Nephron (organoid): ENCODE data around the gene PJA2.

ENCODE experiments used
- H3K27ac Mint-ChIP-seq, 3 experiments: 2 replicates each; pipeline ENCODE4 v1.8.0; 2020; ENCODE audit warnings: mixed read lengths in 3 of 3, mild to moderate bottlenecking in 2 of 3, moderate library complexity in 1 of 3
- H3K27me3 Mint-ChIP-seq: 2 replicates; pipeline ENCODE4 v1.8.0; 2021; ENCODE audit warnings: low read depth, mild to moderate bottlenecking, moderate library complexity, mixed read lengths
- H3K36me3 Mint-ChIP-seq: 2 replicates; pipeline ENCODE4 v1.8.0; 2020; ENCODE audit warnings: low read depth, mixed read lengths
- H3K4me1 Mint-ChIP-seq: 2 replicates; pipeline ENCODE4 v1.8.0; 2020; ENCODE audit warnings: mixed read lengths
- H3K4me3 Mint-ChIP-seq, 3 experiments: 2 replicates each; pipeline ENCODE4 v1.8.0; 2020; ENCODE audit warnings: mild to moderate bottlenecking in 3 of 3, mixed read lengths in 3 of 3, moderate library complexity in 2 of 3
- H3K9me3 Mint-ChIP-seq: 2 replicates; pipeline ENCODE4 v1.8.0; 2020; ENCODE audit warnings: mixed read lengths
- TF ChIP-seq, protein P1 (sequence below), 3 experiments: fragments of 200-600 bp; sonication (generic); IDR thresholded peaks; one replicate each; pipeline ENCODE4 v1.5.0; 2021; ENCODE audit warnings: antibody characterized with exemption in 3 of 3; ENCODE audit not compliant: unreplicated experiment in 3 of 3

PJA2 gene

DNA sequence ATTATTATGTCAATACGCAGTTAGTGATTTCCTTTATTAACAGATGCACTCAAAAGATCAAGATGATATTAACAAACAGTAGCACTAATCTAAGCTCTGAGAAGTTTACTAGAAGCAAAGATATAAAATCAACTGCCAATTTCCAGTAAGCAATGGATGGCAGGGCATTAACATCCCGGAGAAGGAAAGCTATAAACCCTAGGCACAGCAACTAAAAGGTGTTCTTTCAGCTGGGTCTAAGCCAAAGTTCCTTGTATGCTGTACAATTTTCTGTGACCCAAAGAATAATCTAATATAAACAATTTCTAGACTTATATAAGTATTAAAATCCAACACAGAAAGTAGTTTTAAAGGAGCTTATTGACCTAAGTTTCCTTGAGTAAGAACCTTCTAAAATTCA is 39.4 kb downstream of the PJA2 start:
- Mint-ChIP-seq H3K4me3 (no peak overlapping the region), H3K9me3 (peaks cover 7% of the 10 kb centered on the region), H3K4me1 (peaks cover 11% of the 10 kb centered on the region), H3K27ac (no peak overlapping the region), H3K36me3 (peaks cover 57% of the 10 kb centered on the region), H3K27me3 (no peaks in the 10 kb centered on the region)
- TF ChIP-seq, protein P1, sequence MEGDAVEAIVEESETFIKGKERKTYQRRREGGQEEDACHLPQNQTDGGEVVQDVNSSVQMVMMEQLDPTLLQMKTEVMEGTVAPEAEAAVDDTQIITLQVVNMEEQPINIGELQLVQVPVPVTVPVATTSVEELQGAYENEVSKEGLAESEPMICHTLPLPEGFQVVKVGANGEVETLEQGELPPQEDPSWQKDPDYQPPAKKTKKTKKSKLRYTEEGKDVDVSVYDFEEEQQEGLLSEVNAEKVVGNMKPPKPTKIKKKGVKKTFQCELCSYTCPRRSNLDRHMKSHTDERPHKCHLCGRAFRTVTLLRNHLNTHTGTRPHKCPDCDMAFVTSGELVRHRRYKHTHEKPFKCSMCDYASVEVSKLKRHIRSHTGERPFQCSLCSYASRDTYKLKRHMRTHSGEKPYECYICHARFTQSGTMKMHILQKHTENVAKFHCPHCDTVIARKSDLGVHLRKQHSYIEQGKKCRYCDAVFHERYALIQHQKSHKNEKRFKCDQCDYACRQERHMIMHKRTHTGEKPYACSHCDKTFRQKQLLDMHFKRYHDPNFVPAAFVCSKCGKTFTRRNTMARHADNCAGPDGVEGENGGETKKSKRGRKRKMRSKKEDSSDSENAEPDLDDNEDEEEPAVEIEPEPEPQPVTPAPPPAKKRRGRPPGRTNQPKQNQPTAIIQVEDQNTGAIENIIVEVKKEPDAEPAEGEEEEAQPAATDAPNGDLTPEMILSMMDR (IDR thresholded peaks at IDR 0.05; ENCODE audit: unreplicated experiment in 3 of 3), result no peak

DNA sequence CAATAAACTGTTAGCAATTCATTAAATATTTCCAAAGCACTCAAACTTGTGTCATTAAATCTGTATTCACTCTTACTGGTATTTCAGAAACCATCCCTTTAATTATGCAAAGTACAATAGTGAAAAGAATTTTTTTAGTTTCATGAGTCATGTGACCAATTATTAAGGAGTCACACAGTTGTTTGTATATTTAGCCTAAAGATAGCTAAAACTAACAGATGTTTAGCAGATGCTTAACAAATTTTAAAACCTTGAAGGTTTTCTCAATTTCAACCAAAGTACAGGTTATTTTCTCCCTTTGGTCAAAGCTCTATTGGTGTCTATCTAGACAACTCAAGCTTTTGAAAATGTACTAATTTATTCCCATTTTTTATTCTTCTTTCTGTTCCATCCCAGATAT is 44.1 kb downstream of the PJA2 start:
- Mint-ChIP-seq H3K36me3 (peaks cover 81% of the 10 kb centered on the region), H3K27me3 (no peaks in the 10 kb centered on the region), H3K4me3 (no peak overlapping the region), H3K9me3 (peaks cover 7% of the 10 kb centered on the region), H3K4me1 (no peaks in the 10 kb centered on the region), H3K27ac (no peak overlapping the region)
- TF ChIP-seq, protein P1 (IDR thresholded peaks at IDR 0.05; ENCODE audit: unreplicated experiment in 3 of 3), result no peak

DNA sequence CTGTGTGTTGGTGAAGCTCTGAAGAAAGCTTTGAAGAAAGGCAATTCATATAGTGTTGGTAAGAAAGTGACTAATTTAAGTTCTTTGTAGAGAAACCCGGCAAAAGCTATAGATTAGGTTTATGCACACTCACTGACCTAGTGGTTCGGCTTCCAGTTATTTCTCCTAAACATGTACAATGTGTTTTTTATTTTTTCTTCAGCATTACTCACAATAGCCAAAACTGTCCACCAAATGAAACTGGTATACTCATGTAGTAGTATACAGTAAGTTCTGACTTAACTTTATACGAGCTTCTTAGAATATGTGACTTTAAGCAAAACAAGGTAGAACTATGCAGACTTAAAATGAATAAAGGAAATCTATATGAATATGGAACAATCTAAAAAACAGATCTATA is 44.8 kb downstream of the PJA2 start:
- H3K27ac Mint-ChIP-seq, result no peak overlapping the region
- H3K4me1 Mint-ChIP-seq, result no peaks in the 10 kb centered on the region
- peaks cover 80% of the 10 kb centered on the region for H3K36me3 Mint-ChIP-seq
- no peaks in the 10 kb centered on the region for H3K27me3 Mint-ChIP-seq
- H3K4me3 Mint-ChIP-seq, result no peak overlapping the region
- peaks cover 7% of the 10 kb centered on the region for H3K9me3 Mint-ChIP-seq
- TF ChIP-seq, protein P1 (IDR thresholded peaks at IDR 0.05; ENCODE audit: unreplicated experiment in 3 of 3), result no peak

DNA sequence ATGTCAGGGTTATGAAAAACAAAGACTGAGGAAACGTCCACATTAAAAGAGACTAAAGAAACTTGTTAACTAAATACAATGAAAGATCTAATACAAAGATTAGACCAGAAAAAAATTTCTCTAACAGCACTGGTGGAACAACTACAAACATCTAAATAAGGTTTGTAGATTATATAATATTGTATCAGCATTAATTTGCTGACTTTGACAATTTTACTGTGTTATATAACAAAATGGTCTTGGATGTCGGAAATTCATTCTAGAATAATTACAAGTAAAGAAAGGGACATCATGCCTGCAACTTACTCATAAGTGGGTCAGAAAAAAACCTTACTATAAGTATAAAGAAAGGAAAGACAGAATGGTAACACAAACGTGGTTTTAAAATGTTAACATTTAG is 50.1 kb downstream of the PJA2 start:
- H3K27ac Mint-ChIP-seq, result no peak overlapping the region
- H3K27me3 Mint-ChIP-seq, result no peaks in the 10 kb centered on the region
- no peaks in the 10 kb centered on the region for H3K9me3 Mint-ChIP-seq
- H3K4me1 Mint-ChIP-seq, result no peaks in the 10 kb centered on the region
- TF ChIP-seq, protein P1 (IDR thresholded peaks at IDR 0.05; ENCODE audit: unreplicated experiment in 3 of 3), result no peak
- peaks cover 78% of the 10 kb centered on the region for H3K36me3 Mint-ChIP-seq
- H3K4me3 Mint-ChIP-seq, result no peak overlapping the region

DNA sequence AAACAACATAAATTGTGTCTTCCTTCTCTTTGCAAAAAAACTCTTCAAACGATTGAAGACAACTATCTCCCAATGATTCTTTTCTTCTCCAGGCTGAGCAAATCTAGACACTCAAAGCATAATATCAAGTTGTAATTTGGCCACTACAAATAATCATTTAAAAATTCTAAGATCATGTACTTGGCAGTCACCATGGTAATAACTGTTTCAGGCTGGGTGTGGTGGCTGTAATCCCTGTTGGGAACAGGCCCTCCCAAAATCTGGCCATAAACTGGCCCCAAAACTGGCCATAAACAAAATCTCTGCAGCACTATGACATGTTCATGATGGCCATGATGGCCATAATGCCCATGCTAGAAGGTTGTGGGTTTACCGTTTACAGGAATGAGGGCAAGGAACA is 52.0 kb downstream of the PJA2 start:
- no peaks in the 10 kb centered on the region for H3K27me3 Mint-ChIP-seq

DNA sequence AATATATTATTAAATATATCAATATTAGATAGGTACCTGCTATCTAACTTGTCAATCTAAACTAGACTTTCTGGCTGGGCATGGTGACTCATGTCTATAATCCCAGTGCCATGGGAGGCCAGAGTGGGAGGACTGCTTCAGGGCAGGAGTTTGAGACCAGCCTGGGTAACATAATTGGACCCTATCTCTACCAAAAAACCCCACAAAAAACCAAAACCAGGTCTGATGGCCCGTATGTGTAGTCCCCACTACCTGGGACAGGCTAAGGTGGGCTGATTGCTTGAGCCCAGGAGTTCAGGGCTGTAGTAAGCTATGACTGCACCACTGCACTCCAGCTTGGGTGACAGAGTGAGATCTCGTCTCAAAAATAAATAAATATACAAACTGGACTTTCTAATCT is 55.0 kb downstream of the PJA2 start:
- no peak overlapping the region for H3K4me3 Mint-ChIP-seq
- H3K9me3 Mint-ChIP-seq, result no peaks in the 10 kb centered on the region
- H3K27me3 Mint-ChIP-seq, result no peaks in the 10 kb centered on the region
- H3K27ac Mint-ChIP-seq, result no peak overlapping the region
- TF ChIP-seq, protein P1 (IDR thresholded peaks at IDR 0.05; ENCODE audit: unreplicated experiment in 3 of 3), result no peak
- peaks cover 52% of the 10 kb centered on the region for H3K36me3 Mint-ChIP-seq
- H3K4me1 Mint-ChIP-seq, result no peaks in the 10 kb centered on the region

More for the DNA sequence above, 52.0 kb downstream of the PJA2 start:
- H3K9me3 Mint-ChIP-seq, result no peaks in the 10 kb centered on the region
- no peak overlapping the region for H3K27ac Mint-ChIP-seq
- TF ChIP-seq, protein P1 (IDR thresholded peaks at IDR 0.05; ENCODE audit: unreplicated experiment in 3 of 3), result no peak
- no peak overlapping the region for H3K4me3 Mint-ChIP-seq
- H3K4me1 Mint-ChIP-seq, result no peaks in the 10 kb centered on the region
- peaks cover 66% of the 10 kb centered on the region for H3K36me3 Mint-ChIP-seq
